Mononuclear cell (primary cell): ENCODE results near the gene ARHGDIB. TPM values are rescaled to one million over a fixed set of nuclear protein-coding genes. Genes with fewer than 3 reads are reported as not detected.

Experiments used
- total RNA-seq: library from RNA; depleted of rRNA; stranded (reverse); fragments of >200 nt; gene quantifications from one replicate; pipeline ENCODE4 v1.2.3, GENCODE V29; 2012

ARHGDIB gene
- total RNA-seq, 1 donor: 1,170 TPM

Other genes starting within 250 kb of the ARHGDIB start
- 77.8 TPM for gene WBP11, start 158.1 kb downstream of the ARHGDIB start, total RNA-seq
- gene C12orf60, start 157.9 kb downstream of the ARHGDIB start, total RNA-seq: 0.10 TPM
- not detected for gene SMCO3, start 147.4 kb downstream of the ARHGDIB start, total RNA-seq
- not detected for gene ART4, start 118.1 kb downstream of the ARHGDIB start, total RNA-seq
- 0.31 TPM for gene MGP, start 75.7 kb downstream of the ARHGDIB start, total RNA-seq
- 8.3 TPM for gene ERP27, start 23.1 kb downstream of the ARHGDIB start, total RNA-seq
- gene PDE6H, start 11.4 kb upstream of the ARHGDIB start, total RNA-seq: 3.9 TPM